UCSD-AML1 (cell line): ENCODE results near the gene UCP3.

ENCODE experiments used
- DNase-seq: peaks from one replicate; lab custom pipeline; 2025; ENCODE audit not compliant: unreplicated experiment; lab: John Stamatoyannopoulos, UW

The UCP3 gene

DNA sequence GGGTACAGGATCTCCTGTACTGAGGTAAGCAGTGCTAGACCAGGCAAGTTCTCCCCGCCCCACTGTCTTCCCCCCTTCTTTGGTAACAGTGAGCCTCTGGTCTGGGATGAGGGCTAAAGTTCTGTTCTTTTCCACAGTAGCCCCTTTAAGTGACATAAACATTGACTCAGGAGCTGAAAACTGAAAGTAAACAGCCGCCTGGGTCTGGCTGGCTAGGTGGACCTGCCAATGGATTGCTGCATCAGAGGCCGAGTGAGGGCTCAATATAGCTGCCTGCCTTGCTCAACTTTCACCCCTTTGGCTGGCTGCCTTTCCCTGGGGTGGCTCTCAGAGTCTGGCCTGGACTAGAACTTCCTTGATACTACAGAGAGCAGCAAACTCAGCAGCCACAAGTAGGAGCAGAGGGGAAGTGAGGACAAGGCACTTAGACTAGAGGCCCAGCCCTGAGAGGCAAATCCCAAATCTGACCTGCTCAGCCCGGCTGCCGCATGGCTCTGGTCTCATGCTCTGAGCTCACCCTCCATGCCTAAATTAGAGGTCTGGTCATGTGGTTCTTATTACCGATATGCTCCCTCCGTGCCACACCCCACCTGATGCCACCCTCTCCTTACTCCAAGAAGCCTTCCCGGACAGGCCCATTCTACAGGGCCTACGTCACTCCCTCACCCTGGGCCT, 9.6 kb upstream of the UCP3 start:
- DNase-seq: no peak

DNA sequence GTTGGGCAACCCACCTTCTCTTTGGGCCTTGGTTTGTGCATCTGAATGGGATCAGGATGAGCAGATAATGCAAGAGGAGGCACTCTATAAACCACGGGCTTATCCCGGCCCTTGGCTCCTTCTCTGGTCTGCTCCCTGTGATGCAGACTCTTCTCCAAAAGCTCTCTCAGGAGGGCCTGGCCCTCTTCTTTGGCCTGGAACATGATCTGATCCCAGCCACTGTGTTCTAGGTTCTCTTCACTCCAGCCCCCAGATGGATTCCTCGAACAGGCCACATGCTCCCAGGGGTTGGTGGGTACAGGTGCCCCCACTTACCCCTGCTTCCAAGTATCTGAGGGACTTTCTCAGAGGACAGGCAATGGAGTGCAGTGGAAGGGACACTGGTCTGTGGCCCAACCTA, 8.7 kb upstream of the UCP3 start:
- no peak for DNase-seq

DNA sequence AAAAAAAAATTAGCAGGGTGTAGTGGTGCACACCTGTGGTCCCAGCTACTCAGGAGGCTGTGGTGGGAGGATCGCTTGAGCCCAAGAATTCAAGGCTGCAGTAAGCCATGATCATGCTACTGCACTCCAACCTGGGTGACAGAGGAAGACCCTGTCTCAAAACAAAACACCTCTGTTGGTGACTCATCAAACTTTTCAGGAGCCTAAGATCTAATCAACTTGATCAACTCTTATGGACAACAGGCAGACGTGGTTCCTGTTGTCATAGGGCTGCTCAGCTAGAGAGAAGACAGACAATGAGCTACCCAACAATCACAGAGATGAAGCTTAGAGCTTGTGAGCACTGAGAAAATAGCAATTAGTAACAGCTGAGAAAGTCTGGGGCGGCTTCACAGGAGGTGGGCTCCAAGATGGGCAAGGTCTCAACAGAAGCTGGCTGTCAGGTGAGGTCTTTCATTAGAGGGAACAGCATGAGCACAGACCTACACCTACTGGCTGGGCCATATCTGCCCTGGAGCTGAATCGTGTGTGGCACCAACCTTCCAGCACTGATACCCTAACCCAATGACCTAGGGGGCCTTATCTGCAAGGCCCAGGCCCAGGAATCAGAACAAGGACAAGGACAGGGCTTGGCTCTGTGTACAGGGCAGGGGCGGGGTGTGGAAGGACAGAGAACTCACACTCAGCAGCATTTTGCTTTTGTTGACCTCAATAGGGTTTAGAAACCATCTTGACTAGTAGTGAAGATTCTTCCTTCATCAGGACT, 7.2 kb upstream of the UCP3 start:
- no peak for DNase-seq

DNA sequence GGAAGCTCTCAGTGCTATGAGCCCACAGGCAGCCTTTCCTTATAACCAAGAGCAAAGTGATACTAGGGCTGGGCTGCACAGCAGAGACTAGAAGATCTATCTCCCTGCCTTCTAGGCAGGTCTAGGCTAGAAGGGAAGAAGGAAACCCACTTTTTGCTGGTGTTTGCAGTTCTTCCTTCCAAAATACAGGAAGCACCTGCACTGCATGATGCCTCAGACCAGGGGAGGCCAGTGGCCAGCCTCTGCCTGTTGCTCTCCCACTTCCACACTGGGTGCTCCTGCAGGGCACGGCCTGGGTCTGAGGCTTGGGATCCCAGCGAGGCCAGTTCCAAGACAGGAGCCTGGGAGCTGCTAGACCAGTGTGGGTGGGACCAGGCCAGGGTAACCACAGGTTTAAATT, 6.0 kb upstream of the UCP3 start:
- peak; percentile 54 for DNase-seq

DNA sequence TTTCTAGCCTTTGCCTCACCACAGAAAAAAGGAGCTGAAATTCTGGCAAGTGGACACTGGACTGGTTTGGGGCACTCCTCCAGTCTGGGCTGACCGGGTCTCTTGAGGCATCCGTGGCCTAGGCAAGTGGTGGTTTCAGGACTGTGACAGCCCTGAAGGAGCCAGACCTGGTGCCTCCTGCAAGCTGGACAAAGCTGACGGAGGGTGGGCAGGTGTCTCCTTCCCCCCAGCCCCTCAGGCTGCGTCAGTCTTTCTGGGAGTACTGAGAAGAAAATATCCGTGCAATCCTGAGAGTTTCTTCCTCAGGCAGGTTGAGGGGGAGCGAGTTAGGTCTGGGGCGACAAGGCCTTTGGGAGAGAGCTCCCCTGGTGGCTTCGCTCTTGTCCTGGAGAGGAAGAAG, 4.3 kb upstream of the UCP3 start:
- DNase-seq: no peak

DNA sequence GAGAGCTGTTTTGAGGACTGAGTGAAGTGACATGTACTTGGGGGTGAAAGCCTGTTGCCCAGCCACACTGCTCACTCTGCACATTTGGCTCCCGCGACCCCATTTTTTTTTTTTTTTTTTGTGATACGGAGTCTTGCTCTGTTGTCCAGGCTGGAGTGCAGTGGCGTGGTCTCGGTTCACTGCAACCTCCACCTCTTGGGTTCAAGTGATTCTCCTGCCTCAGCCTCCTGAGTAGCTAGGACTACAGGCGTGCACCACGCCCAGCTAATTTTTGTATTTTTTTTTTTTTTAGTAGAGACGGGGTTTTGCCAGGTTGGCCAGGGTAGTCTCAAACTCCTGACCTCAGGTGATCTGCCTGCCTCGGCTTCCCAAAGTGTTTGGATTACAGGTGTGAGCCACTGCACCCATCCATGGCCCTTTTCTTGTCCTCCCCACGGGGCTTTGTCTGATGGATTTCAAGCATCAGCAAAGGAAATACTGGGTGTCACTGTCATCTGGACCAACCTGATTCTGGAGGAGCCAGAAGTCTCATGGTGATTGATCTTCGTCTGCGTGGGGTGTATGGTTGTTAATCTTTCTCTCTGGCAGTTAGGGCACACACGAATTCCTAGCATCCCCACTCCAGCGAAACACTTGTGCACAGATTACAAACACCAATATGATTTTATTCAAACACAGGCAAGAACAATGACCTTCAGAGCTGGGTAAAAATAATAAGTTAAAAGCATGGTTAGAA, 3.4 kb upstream of the UCP3 start:
- no peak for DNase-seq

DNA sequence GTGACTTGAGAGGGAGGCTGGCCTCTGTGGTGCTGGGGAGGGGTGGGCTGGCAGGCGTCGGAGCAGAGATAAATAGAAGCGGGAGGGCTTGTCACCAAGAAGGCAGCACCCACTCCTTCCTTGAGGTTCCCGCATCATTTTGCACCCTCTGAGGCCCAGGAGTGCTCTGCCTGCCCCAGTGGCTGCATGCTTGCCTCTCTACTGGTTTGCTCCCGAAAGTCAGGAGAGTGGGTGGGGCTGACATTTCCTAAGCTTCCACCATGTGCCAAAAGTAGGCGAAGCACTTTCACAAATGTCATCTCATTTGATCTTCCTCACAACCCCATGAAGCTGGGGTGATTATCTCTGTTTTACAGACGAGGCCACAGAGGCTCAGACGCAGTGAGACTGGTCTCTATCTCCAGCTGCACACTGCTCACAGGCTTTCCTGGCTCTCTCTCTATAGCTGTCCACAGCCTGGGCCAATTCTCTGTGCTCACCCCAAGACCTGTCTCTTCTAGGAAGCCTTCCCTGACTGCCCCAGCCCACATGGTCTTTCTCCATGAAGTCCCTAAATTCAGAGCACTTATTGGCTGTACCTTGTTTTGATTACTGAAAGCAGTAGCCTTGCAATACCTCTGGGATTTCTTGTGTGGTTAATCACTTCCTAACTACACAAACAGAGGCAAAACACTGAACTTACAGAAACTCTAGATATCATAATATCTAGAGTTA, 2.6 kb upstream of the UCP3 start:
- DNase-seq: peak; percentile 53

DNA sequence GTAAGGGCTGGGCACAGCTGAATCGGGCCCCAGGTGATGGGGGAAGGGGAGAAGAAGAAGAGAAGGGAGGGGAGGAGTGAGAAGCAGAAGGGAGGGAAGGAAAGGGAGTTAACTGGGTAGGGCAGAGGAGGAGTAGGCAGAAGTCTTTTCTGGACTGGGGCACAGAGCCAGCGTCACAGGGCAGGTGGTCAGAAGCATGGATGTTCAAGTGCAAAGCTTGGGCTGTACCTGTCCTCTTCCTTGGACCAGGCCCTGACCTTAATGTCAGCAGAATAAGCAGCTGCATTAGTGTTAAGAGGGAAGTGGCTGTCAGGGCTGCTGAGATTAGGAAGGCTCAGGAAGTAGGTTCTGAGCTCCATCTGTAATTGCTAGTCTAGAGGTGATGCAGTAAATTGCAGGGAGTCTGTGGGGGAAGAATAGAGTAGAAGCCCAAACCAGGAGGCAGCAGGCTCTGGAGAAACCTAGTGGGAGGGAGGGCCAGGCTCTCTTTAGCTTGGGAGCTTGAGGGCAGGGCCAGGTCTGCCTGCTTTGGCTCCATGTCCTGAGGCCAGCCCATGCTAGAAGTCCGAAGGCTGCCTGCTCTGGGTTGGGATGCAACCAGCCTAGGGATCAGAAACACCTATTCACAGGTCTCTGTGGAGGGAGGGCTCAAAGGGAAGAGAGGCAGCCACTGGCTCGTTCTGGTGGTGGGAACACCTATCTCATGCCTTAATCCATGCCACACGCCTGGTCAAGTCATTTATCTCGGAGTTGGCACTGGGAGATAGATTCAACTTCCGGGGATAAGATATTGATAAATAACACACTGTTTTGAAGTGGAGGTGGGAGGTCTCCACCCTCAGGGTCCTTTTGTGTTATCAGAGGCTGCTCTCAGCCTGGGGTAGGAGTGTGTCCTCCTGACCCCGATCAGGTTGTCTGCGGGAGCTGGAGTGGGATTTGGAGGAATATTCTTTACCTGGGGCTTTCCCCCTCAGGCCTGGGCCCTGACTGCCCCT, 1.7 kb upstream of the UCP3 start:
- no peak for DNase-seq

DNA sequence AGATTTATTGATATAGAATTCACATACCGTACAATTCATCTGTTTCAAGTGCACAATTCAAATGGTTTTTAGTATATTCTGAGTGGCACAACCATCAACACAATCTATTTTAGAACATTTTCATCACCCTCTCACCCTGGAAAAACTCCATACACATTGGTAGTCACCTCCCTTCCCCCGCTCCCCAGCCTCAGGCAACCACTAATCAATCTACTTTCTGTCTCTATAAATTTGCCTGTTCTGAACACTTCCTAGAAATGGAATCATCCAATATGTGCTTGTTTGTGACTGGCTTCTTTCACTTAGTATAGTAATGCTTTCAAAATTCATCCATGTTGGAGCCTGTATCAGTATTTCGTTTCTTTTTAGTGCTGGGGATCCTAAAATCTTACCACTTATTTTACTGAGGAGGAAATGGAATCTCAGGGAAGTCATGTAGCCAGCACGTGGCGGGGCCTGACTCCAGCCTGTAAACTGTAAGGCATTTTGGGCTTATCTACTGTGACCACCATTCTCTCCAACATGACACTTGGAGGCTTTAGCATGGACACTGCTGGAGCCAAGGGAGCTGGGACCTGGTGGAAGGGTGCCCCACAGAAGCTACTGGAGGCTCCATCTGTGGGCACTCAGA, 905 bp upstream of the UCP3 start:
- no peak for DNase-seq

DNA sequence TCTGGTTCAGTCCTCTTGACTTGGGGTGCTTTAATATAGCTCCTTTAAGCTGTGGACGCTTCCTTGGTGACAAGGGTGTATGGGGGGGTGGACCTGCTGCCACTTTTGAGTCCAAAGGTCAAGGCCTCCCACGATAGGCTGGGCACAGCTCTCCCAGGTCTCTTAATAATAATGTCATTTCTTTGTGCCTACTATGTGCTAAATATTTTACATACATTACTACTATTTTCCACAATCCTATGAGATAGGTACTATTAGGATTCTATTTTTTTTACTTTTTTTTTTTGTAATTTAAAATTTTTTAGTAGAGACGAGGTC, 304 bp upstream of the UCP3 start:
- DNase-seq: no peak

DNA sequence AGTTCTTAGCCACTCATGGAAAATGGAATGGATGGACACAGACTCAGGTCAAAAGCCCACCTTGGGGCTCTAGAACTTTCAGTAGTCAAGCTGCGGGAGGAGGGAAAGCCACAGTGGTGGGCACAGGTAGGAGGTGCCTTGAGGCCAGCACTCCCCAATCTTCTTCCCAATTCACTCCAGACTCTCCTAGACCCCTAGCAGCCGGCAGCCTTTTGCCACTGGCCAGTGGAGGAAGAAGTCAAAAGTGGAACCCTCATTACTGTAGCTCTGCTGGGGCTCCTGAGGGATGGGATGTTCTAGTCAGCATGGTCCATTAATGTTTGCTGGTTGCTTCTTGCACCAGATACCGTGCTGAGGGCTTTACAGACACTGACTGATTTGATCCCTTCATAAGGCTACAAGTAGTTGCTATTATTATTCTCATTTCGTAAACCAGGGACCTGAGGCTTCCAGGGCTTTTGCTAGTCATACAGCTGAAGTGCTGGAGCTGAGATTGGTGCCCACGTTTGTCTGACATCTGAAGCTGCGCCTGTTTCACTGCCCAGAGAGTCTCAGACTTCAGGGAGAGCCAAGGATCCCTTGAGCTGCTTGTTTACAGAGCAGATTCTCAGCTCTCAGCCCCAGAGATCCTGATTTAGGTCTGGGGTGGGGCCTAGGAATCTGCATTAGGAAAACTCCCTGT, 1.1 kb downstream of the UCP3 start:
- DNase-seq: no peak

DNA sequence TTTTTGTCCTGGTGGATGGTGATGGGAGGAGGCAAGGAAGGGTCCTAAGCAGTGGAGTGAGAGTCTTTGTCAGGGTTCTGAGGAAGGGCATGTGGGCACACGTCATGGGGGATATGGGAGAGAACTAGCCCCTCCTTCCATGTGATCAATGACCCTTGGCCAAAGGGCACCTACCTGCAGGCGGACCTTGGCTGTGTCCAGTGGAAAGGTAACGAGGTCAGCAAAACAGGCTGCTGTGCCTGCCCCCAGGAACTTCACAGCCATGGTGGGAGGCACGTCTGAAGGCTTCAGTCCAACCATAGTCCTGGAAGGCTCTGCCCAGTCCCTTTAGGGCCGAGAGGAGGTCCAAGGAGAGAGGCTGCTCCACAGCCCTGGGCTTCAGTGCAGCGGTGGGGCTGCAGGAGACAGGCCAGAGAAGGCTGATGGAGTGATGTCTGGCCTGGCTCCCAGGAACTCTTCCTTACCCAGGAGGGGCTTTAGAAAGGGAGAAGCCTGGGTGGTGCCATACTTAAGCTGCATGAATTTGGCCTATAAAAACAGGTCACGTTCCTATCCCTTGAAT, 2.1 kb downstream of the UCP3 start:
- no peak for DNase-seq

DNA sequence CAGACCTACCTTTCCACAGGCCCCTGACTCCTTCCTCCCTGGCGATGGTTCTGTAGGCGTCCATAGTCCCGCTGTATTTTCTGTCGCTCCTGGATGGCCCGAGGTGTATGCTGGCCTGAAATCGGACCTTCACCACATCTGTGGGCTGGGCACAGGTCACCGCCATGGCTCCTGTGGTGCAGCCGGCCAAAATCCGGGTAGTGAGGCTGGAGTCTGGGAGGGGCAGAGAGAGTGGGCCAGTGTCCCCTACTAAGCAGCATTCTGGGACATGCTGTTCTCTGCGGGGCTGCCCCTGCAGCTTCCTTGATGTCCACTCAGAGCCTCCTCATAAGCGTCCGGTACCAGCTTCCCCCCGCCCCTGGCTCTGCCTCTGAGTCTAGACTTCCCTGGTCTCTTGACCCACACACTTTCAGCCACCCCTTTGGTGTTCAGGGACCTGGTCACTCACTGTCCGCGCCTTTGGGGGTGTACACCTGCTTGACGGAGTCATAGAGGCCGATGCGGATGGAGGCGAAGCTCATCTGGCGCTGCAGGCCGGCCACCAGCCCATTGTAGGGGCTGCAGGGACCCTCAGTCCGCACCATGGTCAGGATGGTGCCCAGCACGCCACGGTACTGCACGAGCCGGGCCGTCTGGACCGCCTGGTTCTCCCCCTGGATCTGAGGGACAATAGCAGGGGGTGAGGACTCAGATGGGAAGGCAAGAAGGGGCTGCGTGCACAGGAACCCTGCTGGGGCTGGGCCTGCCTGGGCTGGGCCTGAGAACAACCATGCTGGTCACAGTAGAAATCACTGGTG, 3.0 kb downstream of the UCP3 start:
- DNase-seq: no peak

DNA sequence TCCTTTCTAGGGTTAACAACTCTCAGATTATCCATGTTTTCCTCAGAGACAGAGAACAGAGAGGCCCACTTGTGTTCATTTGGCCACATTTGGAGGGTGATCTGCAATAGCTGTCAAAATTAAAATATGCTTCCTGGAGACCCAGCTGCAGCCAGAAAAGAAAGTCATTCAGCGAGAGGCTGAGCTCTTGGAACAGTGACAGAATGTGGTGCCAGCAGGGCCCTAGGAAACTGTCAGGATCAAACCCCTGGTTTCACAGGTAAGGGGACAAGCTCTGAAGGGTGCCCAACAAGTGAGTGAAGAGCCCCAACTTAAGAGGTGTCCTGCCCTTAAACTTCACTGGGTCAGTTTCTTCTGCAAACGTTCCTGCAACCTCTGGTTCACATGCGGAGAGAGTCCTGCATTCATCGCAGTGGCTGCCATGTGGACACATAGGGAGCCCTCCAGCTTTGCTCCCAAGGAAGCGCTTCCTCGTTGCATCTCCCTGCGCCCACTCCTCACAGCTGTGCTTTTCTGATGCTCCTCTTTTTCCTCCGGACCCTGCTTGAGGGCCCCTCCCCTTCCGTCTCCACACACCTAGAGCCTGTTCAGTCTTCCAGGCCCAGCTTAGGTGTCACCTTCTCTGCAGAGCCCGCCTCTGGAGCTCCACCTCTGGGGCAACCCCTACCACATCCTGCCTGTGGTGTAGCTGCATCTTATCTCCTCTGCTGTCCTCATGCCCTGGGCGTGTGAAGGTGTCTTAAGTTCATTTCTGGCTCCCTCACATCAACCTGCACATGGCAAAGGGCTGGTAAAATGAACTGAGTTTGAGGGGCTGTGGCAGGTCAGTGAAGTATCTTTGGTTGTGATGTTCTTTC, 3.9 kb downstream of the UCP3 start:
- no peak for DNase-seq

DNA sequence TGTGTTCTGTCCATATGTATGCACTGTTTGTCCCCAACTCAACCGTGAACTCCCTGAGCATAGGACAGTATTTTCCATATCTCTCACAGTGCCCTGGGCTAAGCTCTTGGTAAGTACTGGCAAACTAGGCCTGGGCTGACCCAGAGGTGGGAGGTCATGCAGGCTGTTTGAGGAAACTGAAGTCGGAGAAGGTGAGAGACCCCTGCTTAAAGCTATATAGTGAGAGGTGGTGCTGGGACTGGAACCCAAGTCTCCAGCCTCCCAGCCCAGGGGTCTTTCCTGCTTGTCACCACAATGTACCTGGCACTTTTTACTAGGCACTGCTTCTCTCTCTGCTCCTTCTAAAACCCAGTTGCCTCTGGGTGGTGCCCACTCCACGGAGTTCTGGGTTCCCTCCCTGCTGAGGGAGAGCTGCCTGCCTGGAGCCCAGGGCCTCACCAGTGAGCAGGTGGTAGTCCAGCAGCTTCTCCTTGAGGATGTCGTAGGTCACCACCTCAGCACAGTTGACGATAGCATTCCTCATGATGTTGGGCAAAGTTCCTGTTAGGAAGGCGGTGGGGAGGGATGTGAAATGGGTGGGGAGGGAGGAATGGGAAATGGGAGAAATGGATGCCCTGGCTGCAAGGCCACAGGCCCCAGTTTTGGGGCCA, 4.7 kb downstream of the UCP3 start:
- DNase-seq: no peak

DNA sequence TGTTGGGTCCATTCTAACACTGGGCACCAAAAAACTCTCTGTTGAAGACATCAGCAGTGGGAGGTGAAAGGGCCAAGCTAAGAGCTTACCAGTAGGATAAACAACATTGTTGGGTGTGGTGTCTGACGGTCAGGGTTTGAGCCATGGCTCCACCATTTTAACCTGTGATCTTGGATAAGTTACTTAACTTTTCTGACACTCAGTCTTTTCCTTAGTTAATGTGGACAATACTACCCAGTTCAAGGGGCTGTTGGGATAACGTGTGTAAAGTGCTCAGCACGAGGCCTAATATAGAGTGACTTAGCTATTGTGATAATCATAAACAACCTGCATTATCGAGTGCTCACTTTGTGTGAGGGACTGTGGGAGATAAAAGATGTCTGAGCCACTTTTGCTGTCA, 6.1 kb downstream of the UCP3 start:
- DNase-seq: no peak

DNA sequence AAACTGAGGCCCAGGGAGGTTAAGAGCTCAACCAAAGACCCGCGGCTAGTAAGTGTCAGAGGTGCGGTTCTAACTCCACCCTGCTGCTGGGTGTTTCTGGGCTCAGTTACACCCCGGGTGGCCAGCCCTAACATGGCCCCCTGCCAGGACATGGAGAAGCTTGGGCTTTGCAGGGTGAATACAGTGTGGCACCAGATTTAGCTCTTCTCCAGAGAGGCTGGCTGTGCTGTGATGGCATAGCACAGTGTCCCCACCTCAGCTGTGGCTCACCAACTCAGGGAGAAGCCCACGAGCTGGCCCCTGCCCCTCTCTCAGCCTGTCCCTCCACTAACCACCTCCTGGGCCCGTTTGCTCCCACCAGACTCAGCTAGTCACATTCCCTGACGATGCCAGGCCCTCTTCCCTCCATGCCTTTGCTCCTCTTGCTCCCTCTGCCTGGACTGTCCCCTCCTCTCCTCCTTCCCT, 7.0 kb downstream of the UCP3 start:
- no peak for DNase-seq
